IPS-11a (cell line): Measurements from ENCODE around the gene C1GALT1.
"Not testable (repeated sequence)": the region's sequence is repeated elsewhere in the genome, so short reads cannot be mapped to it uniquely, and the experiment has no call there.

ENCODE experiments used
- H3K4me3 ChIP-seq: one replicate; pipeline ENCODE4 v1.5.1; 2013; ENCODE audit warnings: low read depth, low read length, control low read depth

The C1GALT1 gene

DNA sequence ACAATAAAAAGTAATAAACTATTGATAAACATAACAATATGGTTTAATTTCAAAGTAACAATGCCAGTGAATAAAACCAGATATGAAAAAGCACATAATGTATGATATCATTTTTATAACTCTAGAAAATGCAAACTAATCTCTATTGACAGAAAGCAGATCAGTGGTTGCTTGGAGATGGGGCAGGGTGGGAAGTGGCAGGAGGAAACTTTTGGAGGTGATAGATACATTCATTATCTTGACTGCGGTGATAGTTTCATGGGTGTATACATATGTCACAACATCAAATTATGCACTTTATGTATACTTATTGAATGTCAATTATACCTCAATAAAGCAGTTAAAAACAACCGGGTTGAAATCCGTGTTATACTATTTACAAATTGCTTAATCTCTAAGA lies 16.0 kb upstream of the C1GALT1 start:
- no peak overlapping the region for H3K4me3 ChIP-seq

DNA sequence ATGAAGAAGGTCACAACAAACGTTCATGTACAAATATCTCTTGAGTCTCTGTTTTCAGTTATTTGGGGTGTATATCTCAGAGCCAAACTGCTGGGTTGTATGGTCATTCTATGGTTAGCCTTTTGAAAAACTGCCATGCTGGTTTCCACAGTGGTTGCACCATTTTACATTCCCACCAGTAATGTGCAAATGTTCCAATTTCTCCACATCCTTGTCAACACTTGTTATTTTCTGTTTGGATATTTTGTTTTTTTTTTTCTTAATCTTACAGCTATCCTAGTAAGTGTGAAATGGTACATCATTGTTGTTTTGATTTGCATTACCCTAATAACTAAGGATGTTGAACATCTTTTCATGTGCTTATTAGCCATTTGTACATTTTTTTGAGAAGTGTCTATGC lies 13.0 kb upstream of the C1GALT1 start:
- H3K4me3 ChIP-seq, result no peak overlapping the region

DNA sequence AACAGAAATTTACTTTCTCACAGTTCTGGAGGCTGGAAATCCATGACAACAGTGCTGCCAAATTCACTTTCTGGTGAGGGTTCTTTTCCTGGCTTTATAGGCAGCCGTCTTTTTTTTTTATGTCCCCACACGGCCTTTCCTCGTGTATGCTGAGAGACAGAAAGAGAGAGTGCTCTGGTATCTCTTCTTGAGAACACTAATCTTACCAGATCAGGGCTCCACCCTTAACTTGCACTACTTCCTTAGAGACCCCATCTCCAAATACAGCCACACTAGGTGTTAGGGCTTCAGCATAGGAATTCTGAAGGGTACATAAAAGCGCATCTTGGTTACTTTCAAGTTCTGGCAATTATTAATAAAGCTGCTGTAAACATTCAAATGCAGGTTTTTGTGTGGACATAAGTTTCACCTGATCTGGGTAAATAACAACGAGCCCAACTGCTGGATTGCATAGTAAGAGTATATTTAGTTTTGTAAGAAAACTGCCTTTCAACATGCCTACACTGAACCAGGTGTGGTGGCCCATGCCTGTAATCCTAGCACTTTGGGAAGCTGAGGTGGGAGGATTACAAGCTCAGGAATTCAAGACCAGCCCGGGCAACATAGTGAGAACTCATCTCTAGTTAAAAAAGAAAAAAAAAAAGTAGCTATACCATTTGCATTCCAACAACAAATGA lies 8.2 kb upstream of the C1GALT1 start:
- no peak overlapping the region for H3K4me3 ChIP-seq

DNA sequence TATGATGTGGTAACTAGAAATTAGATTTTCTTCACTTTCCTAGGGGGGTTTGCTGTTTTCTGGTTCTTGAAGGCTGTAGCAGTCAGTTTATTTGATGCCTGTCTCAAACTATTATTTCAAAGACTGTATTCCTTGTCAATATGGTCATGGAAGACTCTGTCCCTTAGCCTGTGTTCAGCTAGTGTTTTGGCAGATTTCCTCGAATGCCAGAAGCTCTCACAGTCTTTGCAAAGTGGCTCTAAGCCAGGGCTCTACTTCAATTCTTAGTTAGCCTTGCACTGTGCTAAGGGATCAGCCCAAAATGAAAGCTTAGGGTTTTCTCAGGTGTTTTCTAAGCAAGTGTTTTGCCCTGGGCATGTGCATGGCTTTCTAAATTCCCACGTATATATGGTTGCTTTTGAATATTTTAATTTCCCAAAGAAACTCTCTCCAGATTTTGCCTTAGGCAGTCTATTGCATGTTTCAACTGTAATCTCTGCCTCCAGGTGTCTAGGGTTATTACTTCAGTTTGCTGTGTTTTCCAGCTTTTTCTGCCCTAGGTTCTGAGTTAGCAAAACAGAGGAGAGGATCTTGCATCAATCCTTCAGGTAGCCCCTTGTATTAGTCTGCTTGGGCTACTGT lies 7.2 kb upstream of the C1GALT1 start:
- H3K4me3 ChIP-seq, result no peak overlapping the region

DNA sequence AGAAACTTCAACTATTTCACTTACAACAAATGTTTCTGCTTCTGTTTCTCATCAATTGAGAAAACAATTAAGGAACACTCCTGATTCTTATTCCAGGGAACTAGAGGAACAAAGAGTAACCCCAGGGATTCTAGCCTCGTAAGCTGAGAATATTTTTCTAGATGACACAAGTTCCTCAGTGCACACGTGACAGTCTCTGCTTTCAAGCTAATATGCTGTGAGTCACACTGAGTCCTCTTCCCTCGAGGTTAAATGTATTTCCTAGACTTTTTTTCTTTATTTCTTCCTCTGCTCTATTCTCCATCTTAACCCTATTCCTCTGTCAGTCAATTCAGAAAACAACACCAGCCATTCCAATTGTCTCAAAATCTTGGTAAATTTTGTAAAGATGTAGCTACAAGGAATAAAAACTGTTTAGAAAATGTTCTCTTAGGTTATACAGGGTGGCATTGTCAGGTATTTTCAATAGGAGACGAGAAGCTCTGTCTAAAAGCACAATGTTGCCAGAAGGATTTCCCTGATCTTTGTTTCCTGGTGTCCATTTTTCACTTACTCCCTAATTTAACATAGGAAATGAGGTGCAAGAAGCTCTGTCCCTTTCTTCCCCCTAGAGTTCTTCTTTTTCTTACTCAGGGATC lies 5.8 kb upstream of the C1GALT1 start:
- no peak overlapping the region for H3K4me3 ChIP-seq

DNA sequence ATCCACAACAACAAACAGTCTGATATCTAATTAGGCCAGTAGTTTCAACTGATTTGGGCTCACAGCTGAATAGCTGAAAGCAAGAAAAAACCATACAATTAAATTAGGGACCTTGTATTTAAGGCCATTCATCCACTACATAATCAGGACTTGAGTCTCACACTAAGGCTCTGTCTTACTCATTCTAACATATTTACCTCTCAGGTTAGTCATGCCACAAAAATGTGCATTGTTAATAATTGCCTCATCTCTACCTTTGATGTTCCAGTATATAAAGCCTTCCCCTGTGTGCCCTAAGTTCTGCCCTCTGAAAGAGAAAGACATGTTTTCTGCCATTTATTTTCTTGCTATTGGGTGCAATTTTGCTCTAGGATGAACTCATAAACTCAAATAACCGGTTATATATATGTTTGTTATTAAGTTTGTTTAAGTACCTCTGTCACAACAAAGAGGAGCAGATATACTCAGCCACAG lies 5.3 kb upstream of the C1GALT1 start:
- H3K4me3 ChIP-seq, result no peak overlapping the region

DNA sequence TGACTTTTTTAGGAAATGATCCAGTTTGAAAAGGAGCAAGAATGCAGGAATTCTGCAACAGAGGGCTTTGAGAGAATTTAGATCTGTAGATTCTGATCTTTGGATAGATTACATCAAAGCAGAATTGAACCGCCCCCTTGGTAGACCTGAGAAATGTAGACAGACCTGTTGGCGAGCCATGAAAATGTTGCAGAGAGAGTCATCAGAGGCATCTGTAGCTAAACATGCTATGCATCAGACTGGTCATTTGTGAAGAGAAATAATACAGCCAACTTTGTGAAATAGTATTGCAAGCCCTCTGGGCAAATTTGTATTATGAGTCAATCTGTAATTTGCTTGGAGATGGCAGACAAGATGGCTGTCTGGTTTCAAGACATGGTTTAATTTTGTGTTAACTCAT lies 4.3 kb upstream of the C1GALT1 start:
- H3K4me3 ChIP-seq, result no peak overlapping the region

DNA sequence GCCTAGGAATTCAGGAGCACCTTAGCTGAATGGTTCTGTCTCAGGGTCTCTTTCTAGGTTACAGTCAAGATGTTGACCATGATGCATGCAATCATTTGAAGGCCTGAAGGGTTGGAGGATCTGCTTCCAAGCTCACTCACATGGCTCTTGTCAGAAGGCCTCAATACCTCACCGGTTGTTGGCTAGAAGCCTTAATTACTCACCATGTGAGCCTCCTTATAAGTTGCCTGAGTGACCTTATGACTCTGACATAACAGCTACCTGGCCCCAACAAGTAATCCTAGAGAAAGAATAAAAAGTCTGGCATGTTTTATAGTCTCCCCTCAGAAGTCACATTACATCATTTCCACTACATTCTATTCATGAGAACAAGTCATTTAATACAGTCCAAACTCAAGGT lies 3.4 kb upstream of the C1GALT1 start:
- H3K4me3 ChIP-seq, result no peak overlapping the region

DNA sequence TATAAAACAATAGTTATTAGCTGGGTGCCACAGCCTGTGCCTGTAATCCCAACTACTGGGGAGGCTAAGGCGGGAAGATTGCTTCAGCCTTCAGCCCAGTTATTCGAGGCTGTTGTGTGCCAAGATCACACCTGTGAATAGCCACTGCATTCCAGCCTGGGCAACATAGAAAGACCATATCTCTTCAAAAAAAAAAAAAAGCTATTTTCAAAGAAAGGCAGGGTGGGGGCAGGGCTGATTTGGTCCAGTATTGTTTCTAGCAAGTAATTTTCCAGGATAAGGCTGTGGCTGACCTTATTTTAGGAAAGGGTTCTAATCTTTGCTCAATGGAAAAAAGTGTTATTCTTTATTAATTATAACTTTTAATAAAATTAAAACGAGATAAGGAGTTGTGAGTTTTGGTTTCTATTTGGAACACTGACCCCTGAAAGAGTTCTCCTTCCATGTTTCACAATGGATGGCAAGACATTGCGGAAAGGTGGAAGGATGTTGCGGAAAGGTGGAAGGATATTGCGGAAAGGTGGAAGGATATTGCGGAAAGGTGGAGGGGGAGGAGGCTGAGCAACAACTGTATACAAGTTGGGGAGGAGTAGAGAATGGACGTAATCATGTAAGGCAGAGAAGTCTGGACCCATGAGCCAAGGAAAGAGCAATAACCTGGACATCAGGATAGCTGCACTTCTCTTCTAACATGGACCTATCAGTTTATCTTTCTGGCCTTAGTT lies 1.5 kb upstream of the C1GALT1 start:
- H3K4me3 ChIP-seq, result no peak overlapping the region

DNA sequence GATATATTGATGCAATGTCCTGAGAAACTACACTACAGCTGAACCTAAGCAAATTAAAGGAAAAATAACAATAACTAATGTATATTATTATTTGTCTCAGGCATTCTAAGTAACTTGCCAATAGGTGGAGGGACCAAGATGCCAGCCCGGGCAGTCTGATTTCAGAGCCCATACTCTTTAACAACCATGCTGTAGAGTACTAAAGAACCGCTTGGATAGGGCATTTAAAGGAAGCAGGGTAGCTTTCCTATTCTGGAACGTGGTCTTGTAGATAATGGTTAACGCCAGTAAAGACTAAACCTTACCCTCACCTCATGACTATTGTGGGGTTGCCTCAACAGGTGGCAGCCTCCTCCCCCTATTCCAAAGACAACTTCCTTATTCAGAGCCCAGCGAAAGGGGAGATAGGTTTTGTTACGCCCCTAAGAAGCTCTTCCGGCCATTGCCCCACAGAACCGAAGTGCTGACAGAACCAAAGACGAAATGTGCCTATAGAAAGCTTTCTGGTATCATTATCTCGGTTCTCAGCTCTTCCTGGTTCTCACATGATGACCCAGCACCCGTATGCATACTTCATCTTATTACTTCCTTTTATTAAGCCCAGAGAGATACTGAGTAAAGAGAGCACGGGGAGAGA lies 707 bp upstream of the C1GALT1 start:
- peak overlapping the region; percentile 55 for H3K4me3 ChIP-seq

DNA sequence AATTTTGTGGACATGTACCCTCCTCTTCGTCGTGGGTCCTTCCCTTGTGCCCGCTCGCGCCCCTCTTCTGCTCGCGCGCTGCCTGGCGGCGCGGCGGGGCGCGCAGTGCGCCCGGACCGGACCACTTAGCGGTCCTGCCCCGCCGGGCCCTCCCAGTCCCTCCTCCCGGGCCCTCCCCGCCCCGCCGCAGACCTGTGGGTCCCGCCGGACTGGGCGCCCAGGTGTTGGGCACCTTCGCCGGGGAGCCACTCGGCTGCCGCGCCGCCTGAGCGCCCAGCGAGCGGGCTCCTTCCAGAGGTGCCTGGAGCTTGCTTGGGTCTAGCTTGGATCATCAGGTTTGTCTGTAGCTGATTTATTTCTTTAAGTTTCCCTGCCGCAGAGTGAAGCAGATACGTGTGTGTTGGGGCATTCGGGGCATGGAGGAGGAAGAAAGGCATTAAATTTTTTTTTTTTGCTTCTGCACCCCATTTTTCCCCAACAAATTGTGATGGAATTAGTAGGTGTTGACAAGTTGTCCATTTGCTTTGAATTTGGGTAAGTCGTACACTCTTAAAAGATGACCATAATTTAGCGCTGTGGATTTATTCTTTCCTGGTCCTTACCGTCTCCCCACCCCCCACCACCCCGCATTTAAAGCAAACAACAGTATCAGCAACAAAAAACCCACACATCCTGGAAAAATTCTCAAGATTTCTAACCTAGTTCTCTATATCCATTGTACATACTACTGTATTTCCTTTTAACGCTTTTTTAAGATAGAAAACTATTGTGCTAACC lies 905 bp downstream of the C1GALT1 start:
- peak overlapping the region; percentile 80 for H3K4me3 ChIP-seq

DNA sequence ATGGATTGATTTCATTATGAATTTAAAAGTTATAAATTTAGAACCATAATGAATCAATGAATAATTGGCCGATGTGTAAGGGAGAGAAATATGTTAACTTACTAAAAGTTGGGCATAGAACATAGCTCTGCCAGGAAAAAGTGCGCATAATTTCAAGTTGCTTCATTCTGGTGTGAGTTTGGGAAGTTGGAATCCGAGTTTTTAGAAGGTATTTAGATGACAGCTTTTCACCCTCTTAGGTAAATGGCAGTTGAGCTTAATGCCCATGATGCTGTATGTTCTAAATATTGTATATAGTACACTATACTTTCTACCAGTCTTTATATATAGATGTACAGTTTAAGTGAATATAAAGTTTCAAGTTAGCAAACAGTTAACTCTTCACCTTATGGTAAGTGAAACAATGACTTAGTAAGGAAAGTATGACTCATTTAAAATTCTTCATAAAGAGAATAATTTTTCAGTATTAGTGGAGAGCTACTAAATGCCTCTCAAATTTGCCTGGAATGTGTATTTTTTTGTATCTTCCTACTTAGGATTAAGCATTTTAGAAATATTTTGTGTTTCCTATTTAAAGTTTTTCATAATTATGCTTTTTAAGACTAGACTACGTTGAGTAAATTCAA lies 1.6 kb downstream of the C1GALT1 start:
- peak overlapping the region; percentile 80 for H3K4me3 ChIP-seq

DNA sequence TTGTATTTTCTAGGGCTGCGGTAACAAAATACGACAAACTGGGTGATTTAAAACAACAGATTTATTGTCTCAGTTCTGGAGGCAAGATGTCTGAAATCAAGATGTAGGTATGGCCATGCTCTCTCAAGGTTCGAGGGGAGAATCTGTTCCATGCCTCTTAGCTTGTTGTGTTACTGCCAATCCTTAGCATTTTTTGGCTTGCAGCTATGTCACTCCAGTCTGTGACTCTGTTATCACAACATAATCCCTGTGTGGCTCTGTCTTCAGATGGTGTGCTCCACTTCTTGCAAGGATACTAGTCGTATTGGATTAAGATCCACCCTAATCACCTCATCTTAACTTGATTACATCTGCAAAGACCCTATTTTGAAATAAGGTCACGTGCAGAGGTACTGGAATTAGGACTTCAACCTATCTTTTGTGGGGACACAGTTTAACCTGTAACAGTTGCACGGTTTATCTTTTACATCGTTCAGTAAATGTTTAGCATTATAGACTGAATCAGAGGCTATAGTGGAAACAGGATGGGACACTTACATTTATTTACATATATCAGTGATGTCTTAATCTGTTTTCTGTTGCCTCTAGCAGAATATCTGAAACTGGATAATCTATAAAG lies 3.1 kb downstream of the C1GALT1 start:
- H3K4me3 ChIP-seq, result no peak overlapping the region

DNA sequence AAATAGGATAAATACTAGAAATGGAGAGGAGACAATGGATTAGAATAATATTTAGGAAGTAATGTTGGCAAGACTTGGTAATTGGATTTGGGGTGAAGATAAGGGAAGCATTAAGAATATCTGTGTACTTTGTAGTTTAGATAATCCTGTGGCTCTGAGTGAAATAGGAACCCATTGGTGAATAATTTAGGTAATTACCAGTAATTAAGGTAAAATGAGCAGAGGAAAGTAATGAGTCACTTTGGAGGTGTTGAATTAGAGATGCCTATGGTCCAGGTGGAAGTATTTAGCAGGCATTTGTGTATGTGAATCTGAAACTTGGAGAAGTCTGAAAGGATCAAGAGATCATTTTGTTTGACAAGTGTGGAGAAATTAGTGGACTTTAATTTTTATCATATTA lies 5.7 kb downstream of the C1GALT1 start:
- no peak overlapping the region for H3K4me3 ChIP-seq

DNA sequence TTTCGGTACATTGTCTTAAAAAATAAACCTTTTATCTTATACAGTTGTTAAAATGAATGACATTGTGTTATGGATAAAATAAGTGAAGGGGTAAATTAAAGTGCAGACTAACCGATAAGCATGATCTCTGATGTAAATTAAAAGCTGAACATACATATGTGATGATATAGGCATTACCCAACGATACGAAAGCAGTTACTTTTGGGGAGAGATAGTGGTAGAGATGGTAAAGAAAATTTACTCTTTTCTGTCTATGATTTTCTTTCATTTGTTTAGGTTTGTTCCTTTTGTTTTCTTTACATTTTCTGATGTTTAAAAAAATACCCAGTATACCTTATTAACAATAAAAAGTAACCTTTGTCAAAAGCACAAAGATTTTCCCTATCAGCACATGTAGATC lies 6.4 kb downstream of the C1GALT1 start:
- H3K4me3 ChIP-seq, result no peak overlapping the region

DNA sequence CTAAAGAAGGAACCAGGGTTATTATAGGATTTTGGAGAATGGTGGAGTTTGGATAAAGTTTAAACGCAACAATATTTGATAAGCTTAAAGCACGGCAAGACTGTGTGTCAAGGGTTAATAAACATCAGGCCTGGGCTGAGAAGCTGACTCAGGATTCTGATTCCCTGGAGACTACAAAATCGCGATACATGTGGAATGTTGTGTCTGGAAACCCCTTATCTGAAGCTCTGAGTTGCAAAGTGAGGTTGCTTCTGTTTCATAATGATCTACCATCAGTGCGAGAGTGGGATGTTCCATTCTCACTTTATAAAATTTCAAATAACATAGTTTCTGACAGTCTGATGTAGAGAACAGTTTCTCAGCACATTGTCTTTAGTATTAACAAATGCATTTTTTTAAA lies 7.8 kb downstream of the C1GALT1 start:
- no peak overlapping the region for H3K4me3 ChIP-seq

DNA sequence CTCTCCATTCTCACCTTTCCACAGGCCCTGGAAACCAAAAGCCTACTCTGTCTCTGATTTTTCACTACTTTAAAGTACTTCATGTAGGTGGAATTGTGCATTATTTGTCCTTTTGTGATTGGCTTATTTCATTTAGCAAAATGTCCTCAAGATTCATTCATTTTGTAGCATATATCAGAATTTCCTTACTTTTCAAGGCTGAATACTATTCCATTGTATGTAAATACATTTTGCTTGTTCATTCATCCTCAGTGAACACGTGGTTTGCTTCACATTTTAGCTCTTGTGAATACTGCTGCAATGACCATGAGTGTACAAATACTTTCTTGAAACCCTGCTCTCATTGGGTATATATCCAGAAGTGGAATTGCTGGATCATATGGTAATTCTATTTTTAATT lies 8.8 kb downstream of the C1GALT1 start:
- H3K4me3 ChIP-seq, result no peak overlapping the region

DNA sequence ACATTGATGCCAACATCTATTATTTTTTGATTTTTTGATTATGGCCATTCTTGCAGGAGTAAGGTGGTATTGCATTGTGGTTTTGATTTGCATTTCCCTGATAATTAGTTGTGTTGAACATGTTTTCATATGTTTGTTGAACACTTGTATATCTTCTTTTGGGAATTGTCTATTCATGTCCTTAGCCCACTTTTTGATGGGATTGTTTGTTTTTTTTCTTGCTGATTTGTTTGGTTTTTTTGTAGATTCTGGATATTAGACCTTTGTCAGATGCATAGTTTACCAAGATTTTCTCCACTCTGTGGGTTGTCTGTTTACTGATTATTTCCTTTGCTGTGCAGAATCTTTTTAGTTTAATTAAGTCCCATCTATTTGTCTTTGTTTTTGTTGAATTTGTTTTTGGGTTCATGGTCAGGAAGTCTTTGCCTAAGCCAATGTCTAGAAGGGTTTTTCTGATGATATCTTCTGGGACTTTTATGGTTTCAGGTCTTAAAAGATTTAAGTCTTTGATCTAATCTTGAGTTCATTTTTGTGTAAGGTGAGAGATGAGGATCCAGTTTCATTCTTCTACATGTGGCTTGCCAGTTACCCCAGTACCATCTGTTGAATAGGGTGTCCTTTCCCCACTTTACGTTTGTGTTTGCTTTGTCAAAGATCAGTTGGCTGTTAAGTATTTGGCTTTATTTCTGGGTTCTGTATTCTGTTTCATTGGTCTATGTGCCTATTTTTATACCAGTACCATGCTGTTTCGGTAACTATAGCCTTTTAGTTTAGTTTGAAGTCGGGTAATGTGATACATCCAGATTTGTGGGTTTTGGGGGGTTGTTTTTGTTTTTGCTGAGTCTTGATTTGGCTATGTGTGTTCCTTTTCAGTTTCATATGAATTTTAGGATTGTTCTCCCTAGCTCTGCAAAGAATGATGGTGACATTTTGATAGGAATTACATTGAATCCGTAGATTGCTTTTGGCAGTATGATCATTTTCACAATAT lies 10.7 kb downstream of the C1GALT1 start:
- H3K4me3 ChIP-seq, result not testable (repeated sequence)
